G401 (cell line): Measurements from ENCODE around the gene EFNB1. TPM values are rescaled to one million over a fixed set of nuclear protein-coding genes. Genes with fewer than 3 reads are reported as not detected.
"Not testable (repeated sequence)": the region's sequence is repeated elsewhere in the genome, so short reads cannot be mapped to it uniquely, and the experiment has no call there.

ENCODE experiments used
- DNase-seq: peaks from one replicate; pipeline ENCODE4 v3.0.0-alpha.2; 2015; ENCODE audit warnings: low spot score
- in situ Hi-C: cut with HindIII; loops from 2 replicates; pipeline ENCODE4 v1.10.0; 2016; ENCODE audit warnings: low sequenced_read_pairs, mixed read lengths
- total RNA-seq: library from RNA; depleted of rRNA; stranded (reverse); fragments of >200 nt; shearing (Covaris generic); gene quantifications from 2 replicates; pipeline ENCODE4 v1.2.3, GENCODE V29; 2014; rRNA removed

EFNB1 gene
- 9.2 and 11.2 TPM in 2 replicates for total RNA-seq

GRCh38 chrX:68828740-68829581, at the start of gene EFNB1:
EFNB1 (plus strand) TSS chrX:68829021; CDS start chrX:68829777, 756 bp downstream.
- in situ Hi-C loops = no loop called here
- DNase-seq = peak; percentile 95

- DNase-seq, in situ Hi-C loops: not testable (repeated sequence)
These were observed 47.5 kb upstream of the EFNB1 start for GRCh38 chrX:68781295-68781694.

GRCh38 chrX:68784816-68785215, 44.0 kb upstream of the EFNB1 start:
- in situ Hi-C loops = no loop called here
- DNase-seq = no peak

GRCh38 chrX:68786581-68786980, 42.2 kb upstream of the EFNB1 start:
- in situ Hi-C loops, DNase-seq: not testable (repeated sequence)

- DNase-seq = no peak
- in situ Hi-C loops = no loop called here
These were observed 38.9 kb upstream of the EFNB1 start for GRCh38 chrX:68789966-68790365.

- in situ Hi-C loops = no loop called here
- no peak for DNase-seq
These were observed 36.7 kb upstream of the EFNB1 start for GRCh38 chrX:68792083-68792482.

- in situ Hi-C loops = no loop called here
These were observed 34.4 kb upstream of the EFNB1 start for GRCh38 chrX:68794461-68794860.

GRCh38 chrX:68795741-68796140, 33.1 kb upstream of the EFNB1 start:
- no peak for DNase-seq
- in situ Hi-C loops = no loop called here

More at GRCh38 chrX:68794461-68794860, 34.4 kb upstream of the EFNB1 start:
- DNase-seq = no peak

GRCh38 chrX:68798400-68798799, 30.4 kb upstream of the EFNB1 start:
- in situ Hi-C loops, DNase-seq: not testable (repeated sequence)

GRCh38 chrX:68801737-68802290, 27.0 kb upstream of the EFNB1 start:
- DNase-seq = no peak
- in situ Hi-C loops = no loop called here

GRCh38 chrX:68807818-68808217, 21.0 kb upstream of the EFNB1 start:
- in situ Hi-C loops = no loop called here
- DNase-seq = no peak

- in situ Hi-C loops = no loop called here
- DNase-seq = no peak
These were observed 20.0 kb upstream of the EFNB1 start for GRCh38 chrX:68808686-68809357.

GRCh38 chrX:68820476-68821110, 8.2 kb upstream of the EFNB1 start:
- DNase-seq = no peak
- in situ Hi-C loops = no loop called here

- in situ Hi-C loops = no loop called here
- no peak for DNase-seq
These were observed 7.2 kb upstream of the EFNB1 start for GRCh38 chrX:68821616-68822015.

GRCh38 chrX:68822641-68823410, 6.0 kb upstream of the EFNB1 start:
- DNase-seq = peak; percentile 35
- in situ Hi-C loops = no loop called here

- no peak for DNase-seq
- in situ Hi-C loops = no loop called here
These were observed 5.2 kb upstream of the EFNB1 start for GRCh38 chrX:68823413-68824151.

- in situ Hi-C loops = no loop called here
- no peak for DNase-seq
These were observed 4.7 kb upstream of the EFNB1 start for GRCh38 chrX:68824152-68824433.

- DNase-seq = no peak
- in situ Hi-C loops = no loop called here
These were observed 4.2 kb upstream of the EFNB1 start for GRCh38 chrX:68824565-68825125.
